HCT116 (cell line): ENCODE measurements around the gene CNTNAP2. TPM values are rescaled to one million over a fixed set of nuclear protein-coding genes. Genes with fewer than 3 reads are reported as not detected.

Source experiments
- ATAC-seq: fragments of 200-7000 bp; cut with Tn5 transposase; 2 replicates; pipeline ENCODE4 v1.9.1; 2020; ENCODE audit warnings: mild to moderate bottlenecking, moderate library complexity
- BruUV-seq: library from RNA; stranded (reverse); fragments of 400-500 nt; replicated peaks from 2 replicates; lab custom pipeline; 2021; lab: Mats Ljungman, UMichigan
- CTCF ChIA-PET: fragments of 300-600 bp; sonication (Branson Sonifier 250); formaldehyde crosslinking; loops from one replicate; lab custom pipeline; 2021; ENCODE audit warnings: antibody characterized with exemption; lab: Charles Lee
- POLR2A ChIA-PET: fragments of 300-600, 350-600 bp; sonication (Branson Sonifier 250); formaldehyde crosslinking; loops from one replicate; lab custom pipeline; 2021; ENCODE audit warnings: antibody characterized with exemption; lab: Charles Lee
- RAD21 ChIA-PET, 2 experiments: fragments of 300-600 bp; sonication (Branson Sonifier 250); formaldehyde crosslinking; loops; one replicate each; lab custom pipeline; 2023; ENCODE audit warnings: low total read pairs in 2 of 2; ENCODE audit not compliant: uncharacterized antibody in 2 of 2, unreplicated experiment in 2 of 2, low non-redundant PET in 1 of 2; lab: Charles Lee
- DNase-seq: peaks from one replicate; pipeline ENCODE4 v3.0.0-alpha.2; 2010; ENCODE audit warnings: low read depth, low spot score
- H2AFZ ChIP-seq: fragments of 200-600 bp; shearing (Covaris generic), sonication (generic); 2 replicates; pipeline ENCODE4 v1.6.1; 2017; ENCODE audit warnings: low read depth, mixed run types, mixed read lengths, antibody characterized with exemption, low read length; ENCODE audit not compliant: poor library complexity, severe bottlenecking
- H3K27ac ChIP-seq: 2 replicates; pipeline ENCODE4 v1.5.1; 2012; ENCODE audit warnings: low read depth, low read length
- H3K27me3 ChIP-seq: fragments of 200-600 bp; sonication (generic); 2 replicates; pipeline ENCODE4 v1.6.1; 2016; ENCODE audit warnings: mixed run types, low read length, mixed read lengths; ENCODE audit not compliant: insufficient read depth
- H3K36me3 ChIP-seq, 2 experiments: fragments of 200-500 bp in 1 of 2; fragments of 200-600 bp in 1 of 2; sonication (Bioruptor generic) in 1 of 2; sonication (generic) in 1 of 2; 2 replicates each; pipeline versions ENCODE4 v1.5.1 to v1.6.1; 2014 to 2016; ENCODE audit warnings: low read length in 2 of 2, inconsistent platforms in 1 of 2, mixed read lengths in 1 of 2, mixed run types in 1 of 2; ENCODE audit not compliant: insufficient read depth in 2 of 2, control insufficient read depth in 1 of 2
- H3K4me1 ChIP-seq, 2 experiments: fragments of 200-600 bp in 1 of 2; sonication (generic) in 1 of 2; 2 replicates each; pipeline versions ENCODE4 v1.5.1 to v1.6.1; 2012 to 2017; ENCODE audit warnings: low read length in 2 of 2, inconsistent platforms in 1 of 2, mild to moderate bottlenecking in 1 of 2, mixed read lengths in 1 of 2, mixed run types in 1 of 2, moderate library complexity in 1 of 2; ENCODE audit not compliant: insufficient read depth in 2 of 2, control insufficient read depth in 1 of 2
- H3K4me2 ChIP-seq: fragments of 200-600 bp; sonication (generic); 2 replicates; pipeline ENCODE4 v1.6.1; 2017; ENCODE audit warnings: mixed run types, low read length, mixed read lengths
- H3K4me3 ChIP-seq, 2 experiments: fragments of 200-600 bp in 1 of 2; sonication (generic) in 1 of 2; replicated peaks in 1 of 2; 2 replicates each; pipeline ENCODE4 v1.5.1; 2011 to 2016; ENCODE audit warnings: low read length in 2 of 2, control low read depth in 1 of 2, low read depth in 1 of 2, mild to moderate bottlenecking in 1 of 2, mixed read lengths in 1 of 2, mixed run types in 1 of 2
- H3K79me2 ChIP-seq: fragments of 200-600 bp; sonication (generic); 2 replicates; pipeline ENCODE4 v1.6.1; 2017; ENCODE audit warnings: mild to moderate bottlenecking, mixed run types, low read length, moderate library complexity, mixed read lengths; ENCODE audit not compliant: insufficient read depth
- H3K9ac ChIP-seq: fragments of 200-600 bp; sonication (generic); 2 replicates; pipeline ENCODE4 v1.6.1; 2016; ENCODE audit warnings: low read length, mixed read lengths
- H3K9me2 ChIP-seq: fragments of 200-600 bp; sonication (generic), shearing (Covaris generic); 2 replicates; pipeline ENCODE4 v1.6.1; 2017; ENCODE audit warnings: mixed run types, mild to moderate bottlenecking, moderate library complexity; ENCODE audit not compliant: insufficient read depth
- H3K9me3 ChIP-seq, 2 experiments: fragments of 200-500 bp in 1 of 2; fragments of 200-600 bp in 1 of 2; sonication (Bioruptor generic) in 1 of 2; sonication (generic) in 1 of 2; 2 replicates each; pipeline ENCODE4 v1.6.1; 2014 to 2017; ENCODE audit warnings: low read length in 2 of 2, mixed read lengths in 2 of 2, inconsistent platforms in 1 of 2, low read depth in 1 of 2, mild to moderate bottlenecking in 1 of 2, mixed run types in 1 of 2, moderate library complexity in 1 of 2; ENCODE audit not compliant: control insufficient read depth in 1 of 2, insufficient read depth in 1 of 2
- H4K20me1 ChIP-seq: fragments of 200-600 bp; sonication (generic), shearing (Covaris generic); 2 replicates; pipeline ENCODE4 v1.6.1; 2017; ENCODE audit warnings: mixed run types, mild to moderate bottlenecking, moderate library complexity; ENCODE audit not compliant: insufficient read depth
- CBX3 ChIP-seq: IDR thresholded peaks from 2 replicates; pipeline ENCODE4 v1.6.1; 2012; ENCODE audit warnings: low read depth
- CEBPB ChIP-seq: IDR thresholded peaks from 2 replicates; pipeline ENCODE4 v1.6.1; 2012; ENCODE audit warnings: low read depth
- CTCF ChIP-seq, 3 experiments: fragments of 200-600 bp in 1 of 3; sonication (generic) in 1 of 3; IDR thresholded peaks in 2 of 3; conservative IDR thresholded peaks in 1 of 3; 2 replicates each; pipeline ENCODE4 v1.5.1; 2012 to 2017; ENCODE audit warnings: low read depth in 2 of 3, low read length in 2 of 3, antibody characterized with exemption in 1 of 3, borderline replicate concordance in 1 of 3, control low read depth in 1 of 3, mild to moderate bottlenecking in 1 of 3, mixed read lengths in 1 of 3, mixed run types in 1 of 3, moderate library complexity in 1 of 3; ENCODE audit not compliant: insufficient read depth in 1 of 3
- EZH2 ChIP-seq: fragments of 200-600 bp; sonication (generic); IDR thresholded peaks from 2 replicates; pipeline ENCODE4 v1.6.1; 2017; ENCODE audit warnings: antibody characterized with exemption, mixed run types
- EZH2phosphoT487 ChIP-seq: fragments of 200-600 bp; IDR thresholded peaks from 2 replicates; pipeline ENCODE4 v1.6.1; 2018; ENCODE audit warnings: antibody characterized with exemption, borderline replicate concordance
- POLR2A ChIP-seq: IDR thresholded peaks from 2 replicates; pipeline ENCODE4 v1.7.0; 2011; ENCODE audit warnings: borderline replicate concordance; ENCODE audit not compliant: insufficient read depth, insufficient read length; ENCODE audit errors: extremely low read depth
- RAD21 ChIP-seq: IDR thresholded peaks from 2 replicates; pipeline ENCODE4 v1.6.1; 2012; ENCODE audit warnings: low read depth, mild to moderate bottlenecking
- REST ChIP-seq: IDR thresholded peaks from 2 replicates; pipeline ENCODE4 v1.6.1; 2012; ENCODE audit warnings: low read depth
- SIN3A ChIP-seq: IDR thresholded peaks from 2 replicates; pipeline ENCODE4 v1.6.1; 2012; ENCODE audit warnings: low read depth
- SP1 ChIP-seq: IDR thresholded peaks from 2 replicates; pipeline ENCODE4 v1.6.1; 2012; ENCODE audit warnings: low read depth
- TCF7L2 ChIP-seq: IDR thresholded peaks from 2 replicates; pipeline ENCODE4 v1.7.0; 2011; ENCODE audit warnings: borderline replicate concordance, inconsistent platforms; ENCODE audit not compliant: insufficient read depth, insufficient read length; ENCODE audit errors: extremely low read depth
- ZBTB33 ChIP-seq: IDR thresholded peaks from 2 replicates; pipeline ENCODE4 v1.6.1; 2011; ENCODE audit warnings: mild to moderate bottlenecking, low read length, moderate library complexity; ENCODE audit not compliant: insufficient replicate concordance; ENCODE audit errors: extremely low read depth
- intact Hi-C: fragments of 100-400 bp; cut with micrococcal nuclease; formaldehyde crosslinking; loops from 2 replicates; pipeline ENCODE4 v1.10.0; 2022
- total RNA-seq: library from RNA; stranded (reverse); gene quantifications from one replicate; pipeline ENCODE4 v1.2.1, GENCODE V29; 2021; ENCODE audit not compliant: unreplicated experiment

Gene CNTNAP2
- total RNA-seq, 1 experiment from 2014 or later, result 0.37 TPM

GRCh38 chr7:148303295-148304082 is 2186.9 kb downstream of the CNTNAP2 start:
- Histone ChIP-seq H2AFZ (no peak overlapping the region), H3K36me3 (no peaks in the 10 kb centered on the region), H3K4me3 (no peak overlapping the region), H3K27ac (no peak overlapping the region), H3K9ac (no peak overlapping the region), H3K4me1 (no peaks in the 10 kb centered on the region), H4K20me1 (no peaks in the 10 kb centered on the region), H3K9me2 (no peaks in the 10 kb centered on the region), H3K9me3 (no peaks in the 10 kb centered on the region), H3K79me2 (no peaks in the 10 kb centered on the region), H3K27me3 (0 out of 2 replicates have a peak, but pooled peaks cover 5% of the 10 kb centered on the region), H3K4me2 (no peak overlapping the region)
- ChIA-PET RAD21 (no interaction called here), POLR2A (no interaction called here), CTCF (no interaction called here)
- ATAC-seq (no peak), DNase-seq (no peak)
- intact Hi-C loops, result no loop called here
- BruUV-seq, result no TSS peak
- TF ChIP-seq REST (no peak), RAD21 (no peak), CEBPB (no peak), TCF7L2 (no peak), ZBTB33 (no peak), CBX3 (no peak), POLR2A (no peak), SIN3A (no peak), EZH2phosphoT487 (no peak), EZH2 (no peak), CTCF (IDR thresholded peaks at IDR 0.05 in 2 of 3, conservative IDR thresholded peaks at IDR 0.05 in 1 of 3; ENCODE audit: borderline replicate concordance in 1 of 3, insufficient read depth in 1 of 3, low read depth in 2 of 3, low read length in 2 of 3) (no peak), SP1 (no peak)
